K562 treated with DMSO at 1 percent for 24 hours (cell line): ENCODE results near the gene JMJD8. TPM values are rescaled to one million over a fixed set of nuclear protein-coding genes. Genes with fewer than 3 reads are reported as not detected.

ENCODE experiments used
- total RNA-seq: library from RNA; unstranded; fragments of 300-600 nt; gene quantifications from 2 replicates; pipeline ENCODE4 v1.2.3, GENCODE V29; 2022; ENCODE audit warnings: low read depth; ENCODE audit not compliant: insufficient read depth

Gene JMJD8, protein sequence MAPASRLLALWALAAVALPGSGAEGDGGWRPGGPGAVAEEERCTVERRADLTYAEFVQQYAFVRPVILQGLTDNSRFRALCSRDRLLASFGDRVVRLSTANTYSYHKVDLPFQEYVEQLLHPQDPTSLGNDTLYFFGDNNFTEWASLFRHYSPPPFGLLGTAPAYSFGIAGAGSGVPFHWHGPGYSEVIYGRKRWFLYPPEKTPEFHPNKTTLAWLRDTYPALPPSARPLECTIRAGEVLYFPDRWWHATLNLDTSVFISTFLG
- 102 and 106 TPM in 2 replicates for total RNA-seq

DNA sequence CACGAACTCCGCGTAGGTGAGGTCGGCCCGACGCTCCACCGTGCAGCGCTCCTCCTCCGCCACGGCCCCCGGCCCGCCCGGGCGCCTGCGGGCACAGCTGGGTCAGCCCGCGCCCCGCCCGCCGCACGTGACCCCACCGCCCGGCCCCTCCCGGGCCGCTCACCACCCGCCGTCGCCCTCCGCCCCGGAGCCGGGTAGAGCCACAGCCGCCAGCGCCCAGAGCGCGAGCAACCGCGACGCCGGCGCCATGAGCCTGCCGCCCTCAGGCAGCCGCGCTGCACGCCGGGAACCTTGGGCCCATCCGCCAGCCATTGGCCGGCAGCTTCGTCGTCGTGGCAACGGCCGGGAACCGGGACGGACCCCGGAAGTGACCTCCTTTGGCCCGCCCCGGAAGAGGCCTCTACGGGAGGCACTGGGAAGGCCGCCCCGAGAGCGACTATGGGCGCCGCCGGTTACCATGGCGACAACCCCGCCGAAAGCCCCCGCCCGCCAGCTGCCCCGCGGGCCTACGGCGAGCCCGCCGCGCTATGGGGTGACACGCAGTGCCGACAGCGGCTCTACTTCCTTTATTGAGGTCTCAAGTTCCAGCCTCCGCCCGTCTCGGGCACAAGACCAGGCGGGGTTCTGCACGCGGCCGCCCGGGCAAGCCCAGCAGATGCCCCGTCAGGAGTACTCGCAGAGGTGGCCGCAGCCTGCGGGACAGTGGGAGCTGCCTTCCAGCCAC, at the start of gene JMJD8:
TSS of gene JMJD8 (minus strand) at position 264 of the 724 bp plus-strand sequence. CDS start at position 249, 15 bp downstream.

DNA sequence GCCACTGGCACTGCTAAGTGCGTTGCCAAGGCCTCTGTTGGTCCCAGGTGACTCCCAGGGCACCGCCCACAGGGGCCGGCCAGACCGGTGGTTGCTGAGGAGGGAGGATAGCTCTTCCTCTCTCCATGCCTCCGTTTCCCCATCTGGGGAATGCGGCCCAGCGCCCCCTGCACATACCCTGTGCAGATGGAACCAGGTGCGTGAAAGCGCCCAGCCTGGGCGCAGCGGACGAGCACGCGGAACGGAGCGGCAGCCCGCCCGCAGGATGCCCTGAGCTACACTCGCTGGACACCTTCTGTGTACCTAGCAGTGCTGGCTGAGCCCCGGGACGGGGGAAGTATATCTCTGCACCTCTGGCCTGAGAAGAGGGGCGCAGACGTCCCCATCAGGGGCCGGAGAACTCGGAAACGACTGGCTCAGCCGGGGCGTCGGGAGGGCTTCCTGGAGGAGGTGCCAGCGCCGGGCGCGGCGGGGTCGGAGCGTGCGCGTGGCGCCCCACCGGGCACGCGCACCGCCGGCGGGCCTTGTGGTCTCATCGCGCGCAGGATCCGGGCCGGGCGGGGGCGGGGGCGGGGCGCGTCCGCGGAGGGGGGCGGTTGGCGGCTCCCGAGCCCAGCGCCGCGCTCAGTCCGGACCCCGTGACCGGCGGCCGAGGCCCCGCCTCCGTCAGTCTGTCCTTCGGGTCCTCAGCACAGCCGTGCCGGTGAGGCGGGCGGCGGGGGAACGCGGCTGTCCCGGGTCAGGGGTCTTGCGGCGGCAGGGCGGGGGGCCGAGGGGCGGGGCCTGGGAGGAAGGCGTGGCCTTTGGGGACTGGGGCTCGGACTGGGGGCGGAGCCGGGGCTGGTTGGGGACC, 42.5 kb upstream of the JMJD8 start, which contains the start of the genes CCDC78 and HAGHL:
TSS of gene CCDC78 (minus strand) at position 6 of the 853 bp plus-strand sequence. CDS start 76 bp downstream, outside the sequence.
TSS of gene HAGHL (plus strand) at position 669 of the 853 bp plus-strand sequence. CDS start 404 bp downstream, outside the sequence.

DNA sequence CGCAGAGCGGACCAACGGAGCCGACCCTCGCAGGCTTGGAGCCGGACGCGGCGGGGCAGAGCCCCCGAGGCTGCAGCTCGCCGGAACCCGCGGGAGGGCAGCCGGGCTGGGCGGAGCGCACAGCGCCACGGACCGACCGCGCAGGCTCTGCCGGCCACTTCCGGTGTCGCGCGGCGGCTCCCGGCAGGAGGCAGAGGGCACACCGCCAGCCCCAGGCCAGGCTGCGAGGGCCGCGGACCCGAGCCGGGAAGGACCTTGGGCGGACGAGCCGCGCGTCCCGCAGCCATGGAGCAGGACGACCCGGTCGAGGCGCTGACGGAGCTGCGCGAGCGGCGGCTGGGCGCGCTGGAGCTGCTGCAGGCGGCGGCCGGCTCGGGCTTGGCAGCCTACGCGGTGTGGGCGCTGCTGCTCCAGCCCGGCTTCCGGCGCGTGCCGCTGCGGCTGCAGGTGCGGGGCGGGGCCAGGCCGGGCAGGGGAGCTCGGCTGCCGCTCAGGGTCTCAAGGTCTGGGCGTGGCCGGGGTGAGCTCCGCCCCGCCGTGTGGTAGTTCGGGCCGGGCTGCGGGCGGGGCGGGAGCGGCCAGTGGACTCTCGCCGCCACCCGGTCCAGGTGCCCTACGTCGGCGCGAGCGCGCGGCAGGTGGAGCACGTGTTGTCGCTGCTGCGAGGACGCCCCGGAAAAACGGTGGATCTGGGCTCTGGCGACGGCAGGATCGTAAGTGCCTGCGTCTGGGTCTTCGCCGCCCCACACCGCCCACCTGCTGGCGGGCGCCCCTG, 37.0 kb upstream of the JMJD8 start, which contains the start of gene ANTKMT:
TSS of gene ANTKMT (plus strand) at position 157 of the 775 bp plus-strand sequence. CDS start at position 286, 129 bp downstream.

DNA sequence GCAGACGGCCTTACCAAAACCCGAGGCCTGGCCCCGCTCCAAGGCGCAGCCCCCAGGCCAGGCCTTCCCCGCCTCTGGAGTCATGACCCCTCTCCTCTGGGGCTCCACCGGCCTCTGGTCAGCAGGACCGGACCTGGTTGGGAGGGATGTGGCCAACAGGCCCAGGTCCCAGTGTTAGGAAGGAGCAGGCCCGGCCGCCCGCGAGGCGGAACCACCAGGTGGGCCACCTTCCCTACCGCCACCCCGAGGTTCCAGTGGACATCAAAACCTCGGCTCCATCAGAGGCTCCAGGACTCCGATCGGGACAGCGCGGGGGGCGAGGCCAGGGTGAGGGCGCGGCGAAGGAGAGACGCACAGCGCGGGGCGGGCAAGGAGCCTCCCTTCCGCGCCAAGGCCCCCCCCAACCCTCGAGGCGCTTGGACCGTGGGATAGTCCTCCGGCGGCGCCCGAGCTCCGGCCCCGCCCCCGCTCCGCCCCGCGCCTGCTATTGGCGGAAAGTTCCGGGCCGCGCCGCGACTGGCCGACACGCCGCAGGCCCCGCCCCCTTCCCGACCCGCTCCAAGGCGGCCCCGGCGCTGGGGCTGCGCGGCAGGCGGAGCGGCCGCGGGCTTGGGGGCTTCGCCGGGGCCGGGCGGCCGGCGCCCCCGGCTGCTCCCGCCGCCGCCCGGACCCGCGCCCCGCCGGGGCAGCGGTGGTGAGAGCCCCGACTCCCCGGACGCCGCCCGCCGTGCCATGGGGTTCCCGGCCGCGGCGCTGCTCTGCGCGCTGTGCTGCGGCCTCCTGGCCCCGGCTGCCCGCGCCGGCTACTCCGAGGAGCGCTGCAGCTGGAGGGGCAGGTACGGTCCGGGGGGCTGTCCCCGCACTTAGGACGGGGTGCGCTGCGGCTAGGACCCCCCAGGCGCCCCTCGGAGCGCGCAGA, 30.7 kb upstream of the JMJD8 start, which contains the start of gene METRN:
TSS of gene METRN (plus strand) at position 561 of the 919 bp plus-strand sequence. CDS start at position 733, 172 bp downstream.

DNA sequence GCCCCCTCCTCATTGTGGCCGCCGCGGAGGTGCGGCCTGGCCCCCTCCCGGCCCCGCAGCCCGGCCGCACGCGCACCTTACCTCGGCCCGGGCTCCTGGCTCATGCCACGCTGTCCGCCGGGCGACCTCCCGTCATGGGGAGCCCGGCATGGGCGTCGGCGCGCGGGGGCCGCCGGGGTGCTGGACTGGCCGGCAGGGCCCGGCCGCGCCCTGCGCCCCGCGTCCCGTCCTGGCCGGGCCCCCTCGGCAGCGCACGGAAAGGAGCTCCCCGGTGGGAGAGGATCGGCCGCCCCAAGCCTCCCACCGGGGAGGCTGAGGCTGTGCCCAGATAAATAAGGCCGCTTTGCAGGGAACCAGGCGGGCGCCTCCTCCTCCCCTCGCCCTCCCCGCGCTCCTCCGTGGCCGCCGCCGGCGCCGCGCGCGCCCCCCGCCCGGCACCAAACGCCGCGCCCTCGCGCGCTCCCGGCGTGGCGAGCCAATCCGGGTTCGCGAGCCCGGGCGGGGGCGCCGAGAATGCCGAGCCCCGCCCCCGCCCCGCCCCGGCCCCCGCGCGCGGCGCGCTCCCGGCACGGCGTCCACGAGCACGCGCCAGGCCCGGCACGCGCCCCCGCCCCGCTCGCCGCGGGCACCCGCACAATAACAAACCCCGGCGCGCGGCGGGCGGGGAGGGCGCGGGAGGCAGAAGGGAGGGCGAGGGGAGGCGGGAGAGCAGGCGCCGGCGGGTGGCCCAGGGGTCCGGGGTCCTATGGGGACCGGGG, 21.5 kb upstream of the JMJD8 start, which contains the start of gene FBXL16:
TSS of gene FBXL16 (minus strand) at position 371 of the 758 bp plus-strand sequence. CDS start 8,396 bp downstream, outside the sequence.

DNA sequence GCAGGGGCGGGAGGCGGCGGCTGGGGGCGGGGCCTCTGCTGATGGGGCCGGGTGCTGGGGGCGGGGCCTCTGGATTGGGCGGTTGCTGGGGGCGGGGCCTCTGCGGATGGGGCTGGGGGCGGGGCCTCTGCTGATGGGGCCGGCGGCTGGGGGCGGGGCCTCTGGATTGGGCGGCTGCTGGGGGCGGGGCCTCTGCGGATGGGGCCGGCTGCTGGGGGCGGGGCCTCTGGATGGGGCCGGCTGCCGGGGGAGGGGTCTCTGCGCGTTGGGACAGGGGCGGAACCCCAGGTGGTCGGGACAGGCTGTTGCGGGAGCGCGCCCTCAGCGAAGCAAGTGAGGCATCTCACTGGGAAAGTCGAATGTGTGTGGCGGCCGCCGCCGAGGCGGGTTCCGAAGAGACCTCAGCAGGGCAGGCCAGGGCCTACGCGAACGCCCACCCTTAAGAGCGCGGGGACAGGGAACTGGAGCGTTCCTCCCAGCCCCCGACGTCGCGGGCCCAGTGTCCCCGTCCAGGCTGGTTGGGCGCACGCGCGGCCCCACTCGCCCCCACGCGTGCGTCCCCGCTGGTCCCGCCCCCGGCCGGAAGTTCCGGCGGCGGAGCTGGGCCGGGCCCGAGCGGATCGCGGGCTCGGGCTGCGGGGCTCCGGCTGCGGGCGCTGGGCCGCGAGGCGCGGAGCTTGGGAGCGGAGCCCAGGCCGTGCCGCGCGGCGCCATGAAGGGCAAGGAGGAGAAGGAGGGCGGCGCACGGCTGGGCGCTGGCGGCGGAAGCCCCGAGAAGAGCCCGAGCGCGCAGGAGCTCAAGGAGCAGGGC, 4.1 kb downstream of the JMJD8 start, which contains the start of gene STUB1:
TSS of gene STUB1 (plus strand) at position 597 of the 811 bp plus-strand sequence. CDS start at position 713, 116 bp downstream.

DNA sequence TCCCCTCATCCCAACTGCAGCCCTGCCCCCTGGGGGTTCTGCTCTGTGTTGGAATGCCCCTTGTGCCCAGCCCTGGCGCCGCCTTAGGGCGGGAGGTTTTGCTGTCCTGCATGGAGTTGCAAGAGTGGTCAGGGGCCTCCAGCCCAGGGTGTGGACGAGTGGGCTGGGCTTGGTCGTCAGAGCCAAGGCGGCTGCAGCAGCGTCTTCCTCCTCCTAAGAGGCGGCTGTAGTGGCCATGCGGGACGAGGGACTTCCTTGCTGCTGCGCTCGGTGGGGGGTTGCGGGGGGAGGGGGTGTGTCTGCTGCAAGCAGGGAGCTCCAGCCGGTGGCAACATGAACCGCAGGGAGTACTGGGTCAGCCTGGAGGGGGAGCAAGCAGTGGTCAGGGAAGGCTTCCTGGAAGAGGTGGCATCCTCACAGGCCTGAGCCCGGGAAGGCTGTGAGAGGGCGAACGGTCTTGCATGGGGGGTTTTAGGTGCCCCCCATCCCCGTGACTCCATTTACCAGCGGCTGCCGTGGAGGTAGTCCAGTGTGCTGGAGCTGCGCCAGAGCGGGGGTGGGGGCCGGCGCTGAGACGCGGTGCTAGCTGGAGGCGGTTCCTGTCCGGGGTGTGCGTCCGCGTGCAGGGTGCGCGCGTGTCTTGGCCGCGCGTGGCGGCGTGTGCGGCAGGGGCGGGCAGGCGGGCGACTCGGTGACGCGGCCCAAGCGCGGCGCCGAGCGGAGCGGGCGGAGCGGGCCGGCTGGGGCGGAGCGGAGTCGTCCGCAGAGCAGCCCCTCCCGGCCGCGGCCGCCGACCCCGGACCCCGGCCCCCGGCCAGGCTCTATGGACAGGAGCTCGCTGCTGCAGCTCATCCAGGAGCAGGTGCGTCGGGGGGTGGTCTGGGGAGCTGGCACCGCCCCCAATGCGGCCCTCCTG, 8.9 kb downstream of the JMJD8 start, which contains the start of gene RHBDL1:
TSS of gene RHBDL1 (plus strand) at position 704 of the 916 bp plus-strand sequence. CDS start at position 824, 120 bp downstream.

DNA sequence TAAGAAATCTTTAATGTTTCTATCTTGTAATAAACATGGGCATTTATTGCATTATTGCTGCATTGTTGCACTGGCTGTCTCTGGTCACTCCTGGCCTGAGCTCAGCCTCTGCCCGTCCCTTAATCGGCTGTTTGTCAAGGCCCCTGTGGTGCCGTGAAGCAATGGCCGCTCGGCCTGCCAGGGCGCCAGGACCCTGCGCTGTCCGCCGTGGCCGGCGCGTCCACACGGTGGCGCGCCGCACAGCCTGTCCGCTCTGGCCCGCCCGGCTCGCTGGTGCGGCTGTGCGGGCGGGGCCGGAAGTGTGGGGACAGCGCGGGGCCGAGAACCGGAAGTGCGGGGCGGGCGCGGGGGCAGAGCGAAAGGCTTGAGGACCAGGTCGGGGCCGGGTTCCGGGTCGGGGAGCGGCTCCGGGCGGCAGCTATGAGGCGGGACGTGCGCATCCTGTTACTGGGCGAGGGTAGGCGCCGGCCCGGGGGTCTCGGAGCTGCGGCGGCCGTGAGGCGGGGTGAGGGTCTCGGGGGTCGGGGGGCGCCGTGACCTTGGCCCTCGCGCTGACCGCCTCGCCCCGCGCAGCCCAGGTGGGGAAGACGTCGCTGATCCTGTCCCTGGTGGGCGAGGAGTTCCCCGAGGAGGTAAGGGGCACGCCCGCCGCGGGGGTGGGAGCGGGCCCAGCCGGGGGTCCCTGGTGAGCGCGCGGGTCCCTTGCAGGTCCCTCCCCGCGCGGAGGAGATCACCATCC, 16.2 kb downstream of the JMJD8 start, which contains the start of gene RHOT2:
TSS of gene RHOT2 (plus strand) at position 353 of the 739 bp plus-strand sequence. CDS start at position 421, 68 bp downstream.

DNA sequence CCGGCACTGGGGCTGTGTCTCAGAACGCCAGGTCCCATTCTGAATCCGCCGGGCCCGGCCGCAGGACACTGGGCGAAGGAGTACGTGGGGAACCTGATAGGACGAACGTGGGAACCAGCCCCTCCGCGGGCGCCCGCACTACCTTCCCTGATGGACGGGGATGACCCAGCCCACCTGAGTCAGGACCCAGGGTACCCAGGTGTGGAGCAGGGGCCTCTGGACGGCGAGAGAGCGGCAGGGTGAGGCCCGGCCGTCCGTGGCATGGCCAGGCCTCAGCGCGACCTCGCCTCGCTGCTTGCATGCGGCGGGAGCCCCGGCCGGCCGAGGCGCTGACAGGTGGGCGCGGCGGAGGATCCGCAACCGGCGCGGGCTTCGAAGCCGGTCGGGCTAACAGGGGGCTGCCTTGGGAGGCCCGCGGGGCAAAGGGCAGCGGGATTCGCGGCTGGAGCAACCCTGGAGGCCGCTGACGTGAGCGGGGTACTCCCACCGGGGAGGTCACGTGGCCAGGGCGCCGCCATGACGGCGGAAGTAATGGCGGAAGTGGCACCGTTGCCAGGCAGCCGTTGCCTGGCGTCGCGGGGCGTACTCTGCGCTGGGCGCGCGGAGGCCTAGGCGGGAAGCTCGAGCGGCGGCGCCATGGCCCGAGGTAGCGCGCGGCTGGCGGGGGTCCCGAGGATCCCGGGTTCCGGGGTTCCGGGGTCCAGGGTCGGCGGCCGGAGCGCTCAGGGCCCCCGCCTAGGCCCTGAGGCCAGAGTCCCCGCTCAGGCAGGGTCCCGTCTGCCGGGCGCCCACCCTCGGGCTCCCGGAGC, 35.1 kb downstream of the JMJD8 start, which contains the start of gene WDR90:
TSS of gene WDR90 (plus strand) at position 585 of the 809 bp plus-strand sequence. CDS start at position 637, 52 bp downstream.

DNA sequence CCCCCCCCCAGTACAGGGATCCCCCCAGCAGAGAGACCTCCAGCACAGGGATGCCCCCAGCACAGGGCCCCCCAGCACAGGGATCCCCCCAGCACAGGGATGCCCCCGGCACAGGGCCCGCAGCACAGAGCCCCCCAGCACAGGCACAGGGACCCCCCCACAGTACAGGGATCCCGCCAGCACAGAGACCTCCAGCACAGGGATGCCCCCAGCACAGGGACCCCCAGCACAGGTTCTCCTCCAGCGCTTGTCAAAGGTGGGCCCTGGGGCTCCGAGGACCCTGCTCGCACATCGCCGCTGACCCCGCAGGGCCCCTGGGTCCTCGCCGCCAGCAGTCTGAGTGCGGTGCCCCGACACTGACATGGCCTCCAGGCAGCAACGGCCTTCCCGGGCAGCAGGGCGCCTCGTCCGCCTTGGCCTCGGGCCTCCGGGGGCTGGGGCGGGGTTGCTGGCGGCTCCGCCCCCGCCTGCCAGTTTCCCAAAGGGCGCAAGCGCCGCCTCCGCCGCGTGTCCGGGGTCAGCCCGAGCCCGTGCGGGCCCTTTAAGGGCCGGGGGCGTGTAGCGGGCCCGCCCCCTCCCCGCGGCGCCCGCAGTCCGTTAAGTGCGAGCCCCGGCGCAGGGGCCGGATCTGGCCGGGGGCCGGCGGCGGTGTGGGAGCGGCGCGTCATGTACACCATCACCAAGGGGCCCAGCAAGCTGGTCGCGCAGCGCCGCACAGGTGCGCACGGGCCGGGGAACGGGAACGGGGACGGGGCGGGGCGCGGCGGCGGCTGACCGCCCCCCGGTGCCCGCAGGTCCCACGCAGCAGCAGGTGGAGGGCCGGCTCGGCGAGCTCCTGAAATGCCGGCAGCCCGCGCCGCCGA, 42.6 kb downstream of the JMJD8 start, which contains the start of gene MCRIP2:
TSS of gene MCRIP2 (plus strand) at position 503 of the 863 bp plus-strand sequence. CDS start at position 667, 164 bp downstream.

DNA sequence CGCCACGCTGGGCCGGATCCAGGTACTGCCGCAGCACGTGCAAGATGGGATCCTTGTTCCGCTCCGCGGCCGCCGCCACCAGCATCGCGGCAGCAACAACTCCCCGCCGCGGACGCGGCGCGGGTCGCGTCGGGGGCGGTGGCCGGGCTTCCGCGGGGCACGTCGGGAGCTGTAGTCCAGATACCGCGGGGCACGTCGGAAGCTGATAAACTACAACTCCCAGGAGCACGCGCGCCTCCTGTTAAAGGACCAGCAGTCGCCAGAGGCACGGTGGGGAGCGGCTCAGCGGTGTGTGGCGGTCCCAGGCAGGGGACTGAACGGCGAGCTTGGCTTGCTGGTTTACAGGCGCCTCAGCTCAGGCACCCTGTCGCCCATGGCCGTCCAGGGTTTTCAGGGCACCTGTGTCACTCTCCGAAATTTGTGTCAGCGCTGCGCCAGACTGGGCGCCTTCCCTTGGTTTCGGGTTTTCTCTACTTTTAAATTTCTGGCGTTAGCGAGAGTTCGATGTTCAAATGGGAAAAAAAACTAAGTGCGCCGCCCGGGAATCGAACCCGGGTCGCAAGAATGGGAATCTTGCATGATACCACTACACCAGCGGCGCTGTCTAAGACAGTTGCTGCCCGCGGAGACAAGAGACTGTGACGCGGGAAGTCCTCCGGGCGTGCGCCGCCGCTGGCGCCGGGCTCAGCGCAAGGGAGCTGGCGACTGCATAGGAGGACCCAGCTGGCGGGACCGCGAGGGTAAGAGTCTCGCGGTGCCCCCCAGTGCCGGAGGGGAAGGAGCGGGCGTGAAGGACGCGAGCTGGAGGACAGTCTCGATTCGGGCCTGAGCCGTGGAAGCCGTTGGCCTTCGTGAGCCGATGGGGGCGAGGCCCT, 47.7 kb downstream of the JMJD8 start, which contains the start of gene METTL26:
TSS of gene METTL26 (minus strand) at position 100 of the 875 bp plus-strand sequence. CDS start at position 85, 15 bp downstream.

